ENCODE results near the gene ATP13A4. TPM values are rescaled to one million over a fixed set of nuclear protein-coding genes. Genes with fewer than 3 reads are reported as not detected.

ATP13A4 gene
- total RNA-seq (under 1 TPM in 3 of 4 donors, not detected in 1; 0.20 to 0.36 (median 0.29) TPM), polyA plus RNA-seq (0.07 TPM)
- long read RNA-seq, donor 1, partial matches to known transcripts = 0 of 1 reads
- long read RNA-seq, donor 1, other reads (novel, unspliced or antisense) = 1 of 1 reads
- long read RNA-seq, donor 2 = 0 reads
- long read RNA-seq, donor 3, partial matches to known transcripts = 0 of 1 reads
- long read RNA-seq, donor 3, other reads (novel, unspliced or antisense) = 1 of 1 reads
- long read RNA-seq, donor 4 = 0 reads

- ATAC-seq (no peak), DNase-seq (no peak)
- H3K4me3 ChIP-seq (ENCODE audit: low read length) = no peak within 1 kb of the TSS
- no peaks in the 10 kb centered on the region for H3K4me1 ChIP-seq (ENCODE audit: control insufficient read depth, insufficient read depth, low read length)
- no peaks in the 10 kb centered on the region for H3K9me3 ChIP-seq (ENCODE audit: control insufficient read depth, low read length)
- H3K27ac ChIP-seq (ENCODE audit: low read length) = no peak within 1 kb of the TSS
- WGBS = 59% methylated on average over 9 of the region's 9 CpGs
- intact Hi-C loops (cut with DNase I) = no loop called here
- no peaks in the 10 kb centered on the region for H3K27me3 ChIP-seq (ENCODE audit: control insufficient read depth, insufficient read depth)
These were observed at the start of gene ATP13A4 for GRCh38 chr3:193554811-193555210. TSS of gene ATP13A4 (minus strand) at chr3:193554895. CDS start at chr3:193554799, 96 bp downstream.

GRCh38 chr3:193599393-193599792, 44.7 kb upstream of the ATP13A4 start:
- no peak for DNase-seq
- WGBS = 82% methylated on average over 1 of the region's 1 CpG
- Histone ChIP-seq H3K9me3 (ENCODE audit: control insufficient read depth, low read length) (no peaks in the 10 kb centered on the region), H3K4me3 (ENCODE audit: low read length) (no peak overlapping the region), H3K27me3 (ENCODE audit: control insufficient read depth, insufficient read depth) (no peaks in the 10 kb centered on the region), H3K27ac (ENCODE audit: low read length) (no peak overlapping the region), H3K4me1 (ENCODE audit: control insufficient read depth, insufficient read depth, low read length) (no peaks in the 10 kb centered on the region)
- intact Hi-C loops (cut with DNase I) = no loop called here
- no peak for ATAC-seq

- Histone ChIP-seq H3K4me1 (ENCODE audit: control insufficient read depth, insufficient read depth, low read length) (no peaks in the 10 kb centered on the region), H3K9me3 (ENCODE audit: control insufficient read depth, low read length) (no peaks in the 10 kb centered on the region), H3K27me3 (ENCODE audit: control insufficient read depth, insufficient read depth) (no peaks in the 10 kb centered on the region), H3K27ac (ENCODE audit: low read length) (no peak overlapping the region), H3K4me3 (ENCODE audit: low read length) (no peak overlapping the region)
- ATAC-seq = no peak
- intact Hi-C loops (cut with DNase I) = no loop called here
- DNase-seq = no peak
- 95% methylated on average over 2 of the region's 2 CpGs for WGBS
These were observed 43.5 kb upstream of the ATP13A4 start for GRCh38 chr3:193598202-193598601.

GRCh38 chr3:193595939-193596487, 41.3 kb upstream of the ATP13A4 start:
- ATAC-seq (no peak), DNase-seq (no peak)
- H3K27ac ChIP-seq (ENCODE audit: low read length) = no peak overlapping the region
- intact Hi-C loops (cut with DNase I) = no loop called here
- H3K4me3 ChIP-seq (ENCODE audit: low read length) = no peak overlapping the region
- no peaks in the 10 kb centered on the region for H3K27me3 ChIP-seq (ENCODE audit: control insufficient read depth, insufficient read depth)
- no peaks in the 10 kb centered on the region for H3K9me3 ChIP-seq (ENCODE audit: control insufficient read depth, low read length)
- WGBS = 94% methylated on average over 5 of the region's 5 CpGs
- H3K4me1 ChIP-seq (ENCODE audit: control insufficient read depth, insufficient read depth, low read length) = peaks cover 3% of the 10 kb centered on the region

- peaks cover 3% of the 10 kb centered on the region for H3K4me1 ChIP-seq (ENCODE audit: control insufficient read depth, insufficient read depth, low read length)
- ATAC-seq (no peak), DNase-seq (no peak)
- intact Hi-C loops (cut with DNase I) = no loop called here
- H3K27ac ChIP-seq (ENCODE audit: low read length) = no peak overlapping the region
- no peaks in the 10 kb centered on the region for H3K9me3 ChIP-seq (ENCODE audit: control insufficient read depth, low read length)
- H3K4me3 ChIP-seq (ENCODE audit: low read length) = no peak overlapping the region
- no peaks in the 10 kb centered on the region for H3K27me3 ChIP-seq (ENCODE audit: control insufficient read depth, insufficient read depth)
- WGBS = 80% methylated on average over 1 of the region's 1 CpG
These were observed 40.4 kb upstream of the ATP13A4 start for GRCh38 chr3:193594946-193595689.

GRCh38 chr3:193593668-193594030, 39.0 kb upstream of the ATP13A4 start:
- intact Hi-C loops (cut with DNase I) = no loop called here
- no peaks in the 10 kb centered on the region for H3K9me3 ChIP-seq (ENCODE audit: control insufficient read depth, low read length)
- peak overlapping the region; percentile 90 for H3K27ac ChIP-seq (ENCODE audit: low read length)
- no peaks in the 10 kb centered on the region for H3K27me3 ChIP-seq (ENCODE audit: control insufficient read depth, insufficient read depth)
- ATAC-seq = peak; percentile 5 to 10
- under 1% methylated on average over 11 of the region's 11 CpGs for WGBS
- peaks cover 3% of the 10 kb centered on the region for H3K4me1 ChIP-seq (ENCODE audit: control insufficient read depth, insufficient read depth, low read length)
- no peak for DNase-seq
- peak overlapping the region; percentile 91 for H3K4me3 ChIP-seq (ENCODE audit: low read length)

GRCh38 chr3:193592841-193593667, 38.4 kb upstream of the ATP13A4 start, which contains the start of gene OPA1:
TSS of gene OPA1 (plus strand) at chr3:193593208. CDS start at chr3:193593378, 170 bp downstream.
- Histone ChIP-seq H3K4me1 (ENCODE audit: control insufficient read depth, insufficient read depth, low read length) (peaks cover 3% of the 10 kb centered on the region), H3K9me3 (ENCODE audit: control insufficient read depth, low read length) (no peaks in the 10 kb centered on the region), H3K27me3 (ENCODE audit: control insufficient read depth, insufficient read depth) (no peaks in the 10 kb centered on the region), H3K4me3 (ENCODE audit: low read length) (peak within 1 kb of the TSS; percentile 91), H3K27ac (ENCODE audit: low read length) (peak within 1 kb of the TSS; percentile 90)
- intact Hi-C loops (cut with DNase I) = no loop called here
- ATAC-seq (peak; percentile 98), DNase-seq (peak; percentile 99)
- under 1% methylated on average over 55 of the region's 55 CpGs for WGBS

- intact Hi-C loops (cut with DNase I) = no loop called here
- Histone ChIP-seq H3K4me1 (ENCODE audit: control insufficient read depth, insufficient read depth, low read length) (peaks cover 3% of the 10 kb centered on the region), H3K9me3 (ENCODE audit: control insufficient read depth, low read length) (no peaks in the 10 kb centered on the region), H3K27ac (ENCODE audit: low read length) (no peak overlapping the region), H3K4me3 (ENCODE audit: low read length) (no peak overlapping the region), H3K27me3 (ENCODE audit: control insufficient read depth, insufficient read depth) (no peaks in the 10 kb centered on the region)
- DNase-seq (no peak), ATAC-seq (no peak)
- WGBS = 89% methylated on average over 6 of the region's 6 CpGs
These were observed 35.6 kb upstream of the ATP13A4 start for GRCh38 chr3:193590088-193590856.

- no peak for ATAC-seq
- WGBS = 40% methylated on average over 1 of the region's 1 CpG
- peaks cover 3% of the 10 kb centered on the region for H3K4me1 ChIP-seq (ENCODE audit: control insufficient read depth, insufficient read depth, low read length)
These were observed 34.9 kb upstream of the ATP13A4 start for GRCh38 chr3:193589616-193590015.

GRCh38 chr3:193589129-193589528, 34.4 kb upstream of the ATP13A4 start:
- H3K4me1 ChIP-seq (ENCODE audit: control insufficient read depth, insufficient read depth, low read length) = peaks cover 3% of the 10 kb centered on the region
- H3K4me3 ChIP-seq (ENCODE audit: low read length) = no peak overlapping the region
- WGBS = 70% methylated on average over 1 of the region's 1 CpG
- DNase-seq = no peak
- intact Hi-C loops (cut with DNase I) = no loop called here
- no peak for ATAC-seq
- H3K27ac ChIP-seq (ENCODE audit: low read length) = no peak overlapping the region
- H3K27me3 ChIP-seq (ENCODE audit: control insufficient read depth, insufficient read depth) = no peaks in the 10 kb centered on the region
- no peaks in the 10 kb centered on the region for H3K9me3 ChIP-seq (ENCODE audit: control insufficient read depth, low read length)

More at GRCh38 chr3:193589616-193590015, 34.9 kb upstream of the ATP13A4 start:
- intact Hi-C loops (cut with DNase I) = no loop called here
- Histone ChIP-seq H3K9me3 (ENCODE audit: control insufficient read depth, low read length) (no peaks in the 10 kb centered on the region), H3K27ac (ENCODE audit: low read length) (no peak overlapping the region), H3K4me3 (ENCODE audit: low read length) (no peak overlapping the region), H3K27me3 (ENCODE audit: control insufficient read depth, insufficient read depth) (no peaks in the 10 kb centered on the region)
- no peak for DNase-seq

Data from right cardiac atrium (tissue), 5 donors.